K562 (cell line): ENCODE results near the gene ZCCHC24. TPM values are rescaled to one million over a fixed set of nuclear protein-coding genes. Genes with fewer than 3 reads are reported as not detected.

Source experiments
- ARID1B ChIP-seq: fragments of 450-650 bp; IDR thresholded peaks from 2 replicates; pipeline ENCODE4 v1.6.1; 2016; ENCODE audit warnings: antibody characterized with exemption, mild to moderate bottlenecking, inconsistent platforms
- ATF2 ChIP-seq: sonication (generic); formaldehyde crosslinking; IDR thresholded peaks from 2 replicates; pipeline ENCODE4 v1.8.1; 2022; ENCODE audit warnings: missing genetic modification reagents
- CBFB ChIP-seq: sonication (generic); formaldehyde crosslinking; IDR thresholded peaks from 2 replicates; pipeline ENCODE4 v1.4.0; 2020; ENCODE audit warnings: mild to moderate bottlenecking, missing genetic modification reagents
- FOXJ2 ChIP-seq: fragments of 200-800 bp; sonication (Bioruptor generic); IDR thresholded peaks from 2 replicates; pipeline ENCODE4 v1.6.1; 2016; ENCODE audit warnings: missing genetic modification characterization, missing compliant biosample characterization
- L3MBTL2 ChIP-seq: fragments of 450-650 bp; IDR thresholded peaks from 2 replicates; pipeline ENCODE4 v1.6.1; 2016; ENCODE audit warnings: mild to moderate bottlenecking, moderate library complexity
- PBX2 ChIP-seq, 2 experiments: IDR thresholded peaks in 1 of 2; conservative IDR thresholded peaks in 1 of 2; 2 replicates each; pipeline ENCODE4 v1.6.1; 2016; ENCODE audit warnings: low read depth in 2 of 2, mild to moderate bottlenecking in 1 of 2, missing compliant biosample characterization in 1 of 2, missing genetic modification characterization in 1 of 2, moderate library complexity in 1 of 2
- POLR2G ChIP-seq: fragments of 200-400 bp; formaldehyde crosslinking; IDR thresholded peaks from 2 replicates; pipeline ENCODE4 v1.6.1; 2017; ENCODE audit warnings: low read depth, mild to moderate bottlenecking, antibody characterized with exemption, low read length, moderate library complexity
- SMC3 ChIP-seq: conservative IDR thresholded peaks from 2 replicates; pipeline ENCODE4 v1.6.1; 2011; ENCODE audit warnings: low read depth, low read length, improper control_type of control experiment; ENCODE audit not compliant: insufficient read depth
- SNRNP70 ChIP-seq: fragments of 200-400 bp; formaldehyde crosslinking; optimal IDR thresholded peaks from 2 replicates; pipeline ENCODE3; 2017; ENCODE audit warnings: low read depth, low read length
- SREBF2 ChIP-seq: sonication (generic); formaldehyde crosslinking; IDR thresholded peaks from 2 replicates; pipeline ENCODE4 v1.4.0; 2020; ENCODE audit warnings: mild to moderate bottlenecking, missing genetic modification reagents
- ZNF655 ChIP-seq: fragments of 250-450 bp; sonication (Bioruptor Pico); IDR thresholded peaks from 2 replicates; pipeline ENCODE4 v1.5.0; 2021
- polyA plus RNA-seq, 8 experiments: library from polyadenylated mRNA; depleted of rRNA in 4 of 8; stranded (reverse) in 5 of 8; unstranded in 3 of 8; fragments of >200 nt; fragmentation: Nextera tagmentation in 2 of 8; fragmentation: Illumina TruSeq in 1 of 8; extraction: Ambion mirVana in 2 of 8; extraction: Trizol in 1 of 8; gene quantifications; 2 replicates each; pipeline versions ENCODE4 v1.2.1 to v1.2.3, GENCODE V29; 2011 to 2014; ENCODE audit warnings: inconsistent platforms in 1 of 8, missing spikeins in 1 of 8
- total RNA-seq, 7 experiments: library from RNA; depleted of rRNA in 6 of 7; stranded (reverse); fragments of >200 nt in 6 of 7; fragmentation: Illumina TruSeq in 2 of 7; extraction: Trizol in 2 of 7; gene quantifications; 2 replicates each; pipeline versions ENCODE4 v1.2.1 to v1.2.3, GENCODE V29; 2011 to 2021; ENCODE audit warnings: low replicate concordance in 1 of 7

The ZCCHC24 gene
- total and polyA plus RNA-seq, 9 of the 15 experiments (the other 6 are each of a cell fraction or from before 2014, with no cell fraction given), result 0.84 to 11.0 (median 4.6) TPM

GRCh38 chr10:79350407-79351154 is 94.8 kb downstream of the ZCCHC24 start (continued):
- TF ChIP-seq SMC3, result no peak
- no peak for TF ChIP-seq L3MBTL2
- no peak for TF ChIP-seq SNRNP70
- TF ChIP-seq CBFB (CRISPR knock-in tag), result no peak
- TF ChIP-seq ATF2, result no peak
- TF ChIP-seq SREBF2 (CRISPR knock-in tag), result no peak
- TF ChIP-seq ZNF655 (CRISPR knock-in tag), result no peak
- no peak for TF ChIP-seq ARID1B
- TF ChIP-seq PBX2 (CRISPR knock-in tag; IDR thresholded peaks at IDR 0.05; ENCODE audit: low read depth), result no peak
- no peak for TF ChIP-seq PBX2 (tag; conservative IDR thresholded peaks at IDR 0.05; ENCODE audit: low read depth)
- no peak for TF ChIP-seq FOXJ2 (tag)
- peak; percentile 39; the same call in 1 of the 2 replicates for TF ChIP-seq POLR2G
